ENCODE measurements around the gene CLNK.

CLNK gene

GRCh38 chr4:10442976-10443375, 241.6 kb downstream of the CLNK start:
- H3K27me3 ChIP-seq (ENCODE audit: low read depth, low read length) = no peaks in the 10 kb centered on the region
- no peak overlapping the region for H3K27ac ChIP-seq (ENCODE audit: low read length)

GRCh38 chr4:10441512-10441911, 243.1 kb downstream of the CLNK start:
- Histone ChIP-seq H3K36me3 (ENCODE audit: control insufficient read depth in 1 of 2, insufficient read depth in 2 of 2, low read length in 2 of 2) (peaks cover 14 to 25% of the 10 kb centered on the region in 2 donors), H3K4me3 (ENCODE audit: low read depth in 1 of 2, low read length in 2 of 2) (no peak overlapping the region), H3K27ac (ENCODE audit: low read length) (no peak overlapping the region), H3K27me3 (ENCODE audit: low read depth, low read length) (no peaks in the 10 kb centered on the region), H3K9me3 (ENCODE audit: control insufficient read depth in 1 of 2, low read length in 2 of 2) (peaks cover 12 to 28% of the 10 kb centered on the region in 2 donors), H3K4me1 (ENCODE audit: control insufficient read depth in 1 of 2, insufficient read depth in 2 of 2, low read length in 2 of 2) (no peaks in the 10 kb centered on the region)

More at GRCh38 chr4:10442976-10443375, 241.6 kb downstream of the CLNK start:
- Histone ChIP-seq H3K4me1 (ENCODE audit: control insufficient read depth in 1 of 2, insufficient read depth in 2 of 2, low read length in 2 of 2) (no peaks in the 10 kb centered on the region), H3K4me3 (ENCODE audit: low read depth in 1 of 2, low read length in 2 of 2) (no peak overlapping the region), H3K9me3 (ENCODE audit: control insufficient read depth in 1 of 2, low read length in 2 of 2) (peaks cover 15 to 34% of the 10 kb centered on the region in 2 donors), H3K36me3 (ENCODE audit: control insufficient read depth in 1 of 2, insufficient read depth in 2 of 2, low read length in 2 of 2) (peaks cover 14 to 39% of the 10 kb centered on the region in 2 donors)

- no peaks in the 10 kb centered on the region for H3K27me3 ChIP-seq (ENCODE audit: low read depth, low read length)
Observed at GRCh38 chr4:10438924-10439323, 245.6 kb downstream of the CLNK start.

GRCh38 chr4:10437735-10438134, 246.8 kb downstream of the CLNK start:
- H3K9me3 ChIP-seq (ENCODE audit: control insufficient read depth in 1 of 2, low read length in 2 of 2) = peaks cover 0 to 14% of the 10 kb centered on the region in 2 donors
- H3K27me3 ChIP-seq (ENCODE audit: low read depth, low read length) = no peaks in the 10 kb centered on the region

More at GRCh38 chr4:10438924-10439323, 245.6 kb downstream of the CLNK start:
- Histone ChIP-seq H3K27ac (ENCODE audit: low read length) (no peak overlapping the region), H3K9me3 (ENCODE audit: control insufficient read depth in 1 of 2, low read length in 2 of 2) (peaks cover 7 to 17% of the 10 kb centered on the region in 2 donors), H3K4me1 (ENCODE audit: control insufficient read depth in 1 of 2, insufficient read depth in 2 of 2, low read length in 2 of 2) (no peaks in the 10 kb centered on the region), H3K4me3 (ENCODE audit: low read depth in 1 of 2, low read length in 2 of 2) (no peak overlapping the region), H3K36me3 (ENCODE audit: control insufficient read depth in 1 of 2, insufficient read depth in 2 of 2, low read length in 2 of 2) (peaks cover 0 to under 1% of the 10 kb centered on the region in 2 donors)

More at GRCh38 chr4:10437735-10438134, 246.8 kb downstream of the CLNK start:
- Histone ChIP-seq H3K27ac (ENCODE audit: low read length) (no peak overlapping the region), H3K4me3 (ENCODE audit: low read depth in 1 of 2, low read length in 2 of 2) (no peak overlapping the region), H3K36me3 (ENCODE audit: control insufficient read depth in 1 of 2, insufficient read depth in 2 of 2, low read length in 2 of 2) (no peaks in the 10 kb centered on the region), H3K4me1 (ENCODE audit: control insufficient read depth in 1 of 2, insufficient read depth in 2 of 2, low read length in 2 of 2) (no peaks in the 10 kb centered on the region)

Measured in muscle layer of duodenum (tissue), 2 donors.